Adrenal gland (tissue), 12 donors: ENCODE measurements around the gene DCC. TPM values are rescaled to one million over a fixed set of nuclear protein-coding genes. Genes with fewer than 3 reads are reported as not detected.

Source experiments
- DNase-seq, 7 donors: peaks; one replicate each; pipeline ENCODE4 v3.0.0-alpha.2; 2019 to 2020
- H3K27ac ChIP-seq, 5 donors: fragments of 200-600 bp; sonication (generic) in 4 of 5; 1 replicate in 3 of 5; 2 replicates in 2 of 5; pipeline versions ENCODE4 v1.5.1 to v1.8.0; 2016 to 2020; ENCODE audit warnings: mild to moderate bottlenecking in 1 of 5
- H3K27me3 ChIP-seq: fragments of 200-600 bp; 2 replicates; pipeline ENCODE4 v1.8.0; 2021
- H3K36me3 ChIP-seq, 2 donors: fragments of 200-600 bp; replicated peaks in 1 of 2; 1 replicate in 1 of 2; 2 replicates in 1 of 2; pipeline versions ENCODE4 v1.5.1 to v1.8.0; 2018 to 2022
- H3K4me1 ChIP-seq, 2 donors: fragments of 200-600 bp; replicated peaks in 1 of 2; 1 replicate in 1 of 2; 2 replicates in 1 of 2; pipeline versions ENCODE4 v1.5.1 to v1.8.0; 2018 to 2021
- H3K4me3 ChIP-seq, 4 donors: fragments of 200-600 bp; sonication (generic) in 3 of 4; one replicate each; pipeline ENCODE4 v1.5.1; 2016 to 2018
- H3K9me3 ChIP-seq, 3 donors: fragments of 200-600 bp; sonication (generic) in 1 of 3; replicated peaks in 1 of 3; 1 replicate in 2 of 3; 2 replicates in 1 of 3; pipeline versions ENCODE4 v1.5.1 to v1.8.0; 2016 to 2021
- POLR2A ChIP-seq, 2 donors: fragments of 450-650 bp; IDR thresholded peaks; one replicate each; pipeline ENCODE4 v1.6.1; 2017; ENCODE audit warnings: antibody characterized with exemption in 2 of 2, mild to moderate bottlenecking in 2 of 2, moderate library complexity in 1 of 2
- WGBS, 4 donors: extraction: QIAGEN DNeasy Blood & Tissue Kit in 2 of 4; methylation state at CpG; one replicate each; pipeline versions ENCODE4 v1.1.5 to v1.1.7; 2013 to 2017; 5-methylcytosine and 5-hydroxymethylcytosine counted together
- intact Hi-C, 2 donors: fragments of 100-400 bp; cut with DNase I; formaldehyde crosslinking; loops; one replicate each; pipeline versions ENCODE4 v1.14.1 to v1.15.0; 2022 to 2023
- polyA plus RNA-seq, 3 donors: library from polyadenylated mRNA; stranded (reverse); fragments of 200-250 nt in 2 of 3; fragments of 350-450 nt in 1 of 3; fragmentation: Illumina TruSeq in 1 of 3; extraction: RNeasy Lipid Tissue Mini Kit (QIAGEN cat#74804) in 1 of 3; gene quantifications; one replicate each; pipeline ENCODE4 v1.2.3, GENCODE V29; 2013 to 2014
- total RNA-seq, 9 donors: library from RNA; depleted of rRNA in 4 of 9; stranded (reverse); fragments of >200 nt in 4 of 9; fragments of 120-200 nt in 1 of 9; fragmentation: NEBNext Ultra II Directional in 1 of 9; extraction: Animal tissue kit (Norgen Biotek cat#: 25700) in 1 of 9; gene quantifications; one replicate each; pipeline versions ENCODE4 v1.1.0 to v1.2.4, GENCODE V29; 2013 to 2023
- TF ChIP-seq, protein P1 (sequence below), 6 experiments: fragments of 450-650 bp in 4 of 6; fragments of 200-600 bp in 2 of 6; sonication (generic) in 1 of 6; IDR thresholded peaks; 1 replicate in 5 of 6; 2 replicates in 1 of 6; pipeline versions ENCODE4 v1.5.1 to v1.8.0; 2016 to 2021; ENCODE audit warnings: antibody characterized with exemption in 6 of 6, mild to moderate bottlenecking in 2 of 6, moderate library complexity in 1 of 6
- donor health status: healthy with polysubstance abuse.
- donor health status: Bipolar disorder and iron deficiency.
- donor health status: DM: yes; HTN: yes; CAD: no.
- donor health status: DM: no; HTN: no; CAD: no.
- donor health status: DM: no; HTN: no; CAD: no.
- donor health status: DM: yes; HTN: yes; CAD: no.

The DCC gene
- total and polyA plus RNA-seq, 12 donors = 0.33 to 3.5 (median 1.1) TPM; not detected in 1

DNA sequence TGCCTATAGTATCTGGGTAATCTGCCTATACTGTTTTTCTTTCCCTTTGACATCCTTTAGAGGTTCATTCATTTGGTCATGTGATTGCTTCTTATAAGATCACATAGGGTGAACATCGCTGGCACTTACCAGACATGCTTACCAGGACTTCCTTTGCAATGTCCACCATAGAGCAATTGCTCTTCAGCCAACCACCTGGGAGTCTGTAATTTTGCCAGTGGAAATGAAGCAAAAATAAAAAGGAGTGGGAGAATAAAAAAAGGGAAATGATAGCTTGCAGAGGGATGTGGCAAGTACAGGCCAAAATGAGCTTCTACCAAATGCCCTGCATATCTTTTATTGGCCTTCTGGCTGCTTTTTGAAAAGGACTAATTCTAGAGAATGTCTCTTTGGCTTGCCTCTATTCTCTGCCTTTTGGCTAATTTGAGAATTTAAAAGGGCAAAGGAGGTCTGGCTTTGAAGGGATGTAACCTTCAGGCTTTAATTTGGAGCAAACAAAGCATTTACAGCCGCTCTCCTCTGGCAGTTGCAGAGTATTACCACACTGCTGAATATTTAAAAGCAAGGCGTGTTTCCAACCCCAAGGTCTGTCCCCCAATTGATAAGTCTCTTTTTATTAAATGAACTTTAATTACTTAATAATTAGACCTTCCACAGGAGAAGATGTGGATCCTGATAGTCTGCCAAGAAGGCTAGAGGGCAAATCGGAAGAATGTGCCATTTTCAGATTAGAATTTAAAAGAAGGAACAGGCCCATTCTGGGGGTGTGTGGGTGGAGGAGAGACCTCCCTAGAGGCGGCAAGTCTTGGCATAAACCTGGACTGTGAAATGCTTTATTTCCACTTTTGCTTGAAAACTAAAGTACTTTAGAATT, 557.9 kb downstream of the DCC start:
- no peak for DNase-seq
- Histone ChIP-seq H3K9me3 (no peaks in the 10 kb centered on the region), H3K27me3 (no peaks in the 10 kb centered on the region), H3K36me3 (no peaks in the 10 kb centered on the region), H3K4me1 (no peaks in the 10 kb centered on the region), H3K4me3 (no peak overlapping the region), H3K27ac (no peak overlapping the region)
- TF ChIP-seq POLR2A (IDR thresholded peaks at IDR 0.05) = no peak
- TF ChIP-seq, protein P1, sequence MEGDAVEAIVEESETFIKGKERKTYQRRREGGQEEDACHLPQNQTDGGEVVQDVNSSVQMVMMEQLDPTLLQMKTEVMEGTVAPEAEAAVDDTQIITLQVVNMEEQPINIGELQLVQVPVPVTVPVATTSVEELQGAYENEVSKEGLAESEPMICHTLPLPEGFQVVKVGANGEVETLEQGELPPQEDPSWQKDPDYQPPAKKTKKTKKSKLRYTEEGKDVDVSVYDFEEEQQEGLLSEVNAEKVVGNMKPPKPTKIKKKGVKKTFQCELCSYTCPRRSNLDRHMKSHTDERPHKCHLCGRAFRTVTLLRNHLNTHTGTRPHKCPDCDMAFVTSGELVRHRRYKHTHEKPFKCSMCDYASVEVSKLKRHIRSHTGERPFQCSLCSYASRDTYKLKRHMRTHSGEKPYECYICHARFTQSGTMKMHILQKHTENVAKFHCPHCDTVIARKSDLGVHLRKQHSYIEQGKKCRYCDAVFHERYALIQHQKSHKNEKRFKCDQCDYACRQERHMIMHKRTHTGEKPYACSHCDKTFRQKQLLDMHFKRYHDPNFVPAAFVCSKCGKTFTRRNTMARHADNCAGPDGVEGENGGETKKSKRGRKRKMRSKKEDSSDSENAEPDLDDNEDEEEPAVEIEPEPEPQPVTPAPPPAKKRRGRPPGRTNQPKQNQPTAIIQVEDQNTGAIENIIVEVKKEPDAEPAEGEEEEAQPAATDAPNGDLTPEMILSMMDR (IDR thresholded peaks at IDR 0.05) = no peak
- intact Hi-C loops = no loop called here
- WGBS, 4 donors = 65 to 71% (median 69%) methylated on average over 5 of the region's 5 CpGs

DNA sequence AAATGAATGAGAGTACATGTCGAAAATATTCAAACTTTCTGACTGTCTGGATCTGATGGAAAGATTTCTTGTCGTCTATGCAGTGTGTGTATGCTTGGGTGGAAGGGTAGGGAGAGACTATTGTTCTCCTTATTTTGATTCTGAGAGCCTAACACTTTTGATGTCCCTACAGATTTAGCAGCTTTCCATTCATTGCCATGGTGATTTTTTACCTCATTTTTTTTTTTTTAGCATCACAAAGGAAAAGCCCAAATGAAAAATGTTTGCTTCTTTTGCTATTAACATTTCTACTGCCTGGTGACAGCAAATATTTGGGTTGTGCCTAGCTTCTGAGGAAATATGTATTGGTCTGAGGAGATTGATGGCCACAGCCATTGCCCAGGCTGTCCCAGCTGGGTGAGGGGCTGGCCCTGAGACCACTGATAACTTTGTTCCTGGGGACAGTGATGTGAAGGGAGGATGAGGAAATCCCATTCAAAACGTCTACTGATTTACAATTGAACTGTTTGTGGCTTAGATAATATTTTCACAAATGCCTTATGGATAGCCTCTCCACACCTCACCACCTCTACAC, 558.6 kb downstream of the DCC start:
- intact Hi-C loops = no loop called here
- Histone ChIP-seq H3K4me3 (no peak overlapping the region), H3K27ac (no peak overlapping the region), H3K9me3 (no peaks in the 10 kb centered on the region), H3K36me3 (no peaks in the 10 kb centered on the region), H3K4me1 (no peaks in the 10 kb centered on the region), H3K27me3 (no peaks in the 10 kb centered on the region)
- TF ChIP-seq, protein P1 (IDR thresholded peaks at IDR 0.05) = no peak
- no peak for TF ChIP-seq POLR2A (IDR thresholded peaks at IDR 0.05)
- no peak for DNase-seq
- 33 to 43% (median 41%) methylated on average over 3 of the region's 3 CpGs for WGBS, 4 donors

DNA sequence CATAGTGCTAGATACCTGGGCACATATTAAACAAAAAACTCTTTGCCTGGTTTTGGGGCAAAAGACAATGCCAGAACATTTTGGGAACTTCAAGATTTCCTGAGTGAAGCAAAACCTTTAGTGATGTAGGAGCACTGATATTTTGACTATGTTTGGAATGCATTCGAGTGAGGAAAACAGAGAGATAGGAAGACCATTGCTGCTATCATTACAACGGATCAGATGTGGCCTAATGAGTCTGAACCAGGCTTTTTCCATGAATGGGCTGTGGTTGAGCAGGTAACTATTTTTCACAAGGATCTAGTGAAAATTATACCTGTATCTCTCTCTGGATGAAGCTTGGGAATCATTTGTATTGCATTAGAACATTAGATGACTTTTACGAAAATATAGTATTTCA, 562.2 kb downstream of the DCC start:
- Histone ChIP-seq H3K27ac (no peak overlapping the region), H3K4me1 (no peaks in the 10 kb centered on the region), H3K36me3 (no peaks in the 10 kb centered on the region), H3K27me3 (no peaks in the 10 kb centered on the region), H3K4me3 (no peak overlapping the region), H3K9me3 (no peaks in the 10 kb centered on the region)
- TF ChIP-seq, protein P1 (IDR thresholded peaks at IDR 0.05) = no peak
- TF ChIP-seq POLR2A (IDR thresholded peaks at IDR 0.05) = no peak
- intact Hi-C loops = loop anchor here in 1 of 2 donors (10.0 kb wide), 1 partner anchor 1237 kb away; no protein-coding TSS in a partner anchor
- DNase-seq = no peak
- WGBS, 4 donors = 70 to 74% (median 72%) methylated on average over 3 of the region's 3 CpGs

DNA sequence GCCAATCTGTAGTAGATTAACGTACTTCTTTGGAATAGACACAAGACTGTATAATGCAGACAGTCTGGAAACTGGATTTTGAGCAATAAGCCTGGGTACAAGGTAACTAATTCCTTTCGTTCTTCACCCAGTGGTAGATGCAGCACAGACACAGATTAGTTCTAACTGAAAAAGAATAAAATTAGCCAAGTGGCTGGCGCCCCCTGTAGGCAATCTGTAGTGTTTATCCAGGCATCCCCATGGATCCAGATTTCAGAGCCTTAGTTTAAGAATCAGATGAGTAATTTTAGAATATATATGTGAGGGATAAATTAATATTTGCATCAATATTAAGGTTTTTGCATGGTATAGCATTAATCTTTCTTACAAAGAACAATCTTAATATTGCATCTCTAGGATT, 563.9 kb downstream of the DCC start:
- WGBS, 4 donors = 11 to 18% (median 16%) methylated on average over 3 of the region's 3 CpGs
- DNase-seq = peak; percentile 11 to 74 (median 26)
- intact Hi-C loops = loop anchor here in 1 of 2 donors (10.0 kb wide), 1 partner anchor 1239 kb away; no protein-coding TSS in a partner anchor
- H3K4me3 ChIP-seq = no peak overlapping the region
- no peaks in the 10 kb centered on the region for H3K36me3 ChIP-seq
- no peaks in the 10 kb centered on the region for H3K4me1 ChIP-seq
- H3K27me3 ChIP-seq = no peaks in the 10 kb centered on the region
- H3K27ac ChIP-seq = no peak overlapping the region
- no peaks in the 10 kb centered on the region for H3K9me3 ChIP-seq
- TF ChIP-seq, protein P1 (IDR thresholded peaks at IDR 0.05) = peak in 5 of 6 experiments; percentile 17 to 51 (median 42)
- no peak for TF ChIP-seq POLR2A (IDR thresholded peaks at IDR 0.05)
